Cardiac muscle cell (in vitro differentiated cells and primary cell): ENCODE data around the gene GRWD1. TPM values are rescaled to one million over a fixed set of nuclear protein-coding genes. Genes with fewer than 3 reads are reported as not detected.
"Not testable (repeated sequence)": the region's sequence is repeated elsewhere in the genome, so short reads cannot be mapped to it uniquely, and the experiment has no call there.

Experiments used
- DNase-seq, 2 donors: peaks; one replicate each; pipeline versions ENCODE4 v3.0.0 to v3.0.0-alpha.2; 2010 to 2017; ENCODE audit warnings: low read depth in 1 of 2, low spot score in 1 of 2
- H3K27ac ChIP-seq: fragments of 200-600 bp; sonication (generic); 2 replicates; pipeline ENCODE4 v1.5.1; 2016
- H3K27me3 ChIP-seq: fragments of 200-600 bp; sonication (generic); 2 replicates; pipeline ENCODE4 v1.6.0; 2016; ENCODE audit warnings: control low read depth
- H3K36me3 ChIP-seq: fragments of 200-600 bp; sonication (generic); 2 replicates; pipeline ENCODE4 v1.5.1; 2016; ENCODE audit warnings: control low read depth
- H3K4me1 ChIP-seq: fragments of 200-600 bp; sonication (generic); 2 replicates; pipeline ENCODE4 v1.8.1; 2017; ENCODE audit warnings: low read depth, mild to moderate bottlenecking, mixed run types
- H3K4me3 ChIP-seq: fragments of 200-600 bp; sonication (generic); 2 replicates; pipeline ENCODE4 v1.5.1; 2016; ENCODE audit warnings: mild to moderate bottlenecking
- H3K9me3 ChIP-seq: fragments of 200-600 bp; sonication (generic); 2 replicates; pipeline ENCODE4 v1.5.1; 2017; ENCODE audit warnings: low read depth, mild to moderate bottlenecking, control low read depth
- CTCF ChIP-seq: IDR thresholded peaks from 2 replicates; pipeline ENCODE4 v1.5.1; 2012; ENCODE audit warnings: low read depth, mild to moderate bottlenecking, low read length
- polyA plus RNA-seq: library from polyadenylated mRNA; unstranded; fragments of >200 nt; fragmentation: Nextera tagmentation; extraction: Ambion mirVana; gene quantifications from 2 replicates; pipeline ENCODE4 v1.2.1, GENCODE V29; 2016
- total RNA-seq: library from RNA; depleted of rRNA; stranded (reverse); fragments of >200 nt; gene quantifications from 2 replicates; pipeline ENCODE4 v1.2.3, GENCODE V29; 2016

GRWD1 gene
- total and polyA plus RNA-seq, 2 experiments from 2014 or later: 24.2 to 38.6 TPM

- TF ChIP-seq CTCF: no peak
- Histone ChIP-seq H3K36me3 (no peaks in the 10 kb centered on the region), H3K27ac (no peak overlapping the region), H3K4me3 (no peak overlapping the region), H3K4me1 (no peaks in the 10 kb centered on the region), H3K9me3 (no peaks in the 10 kb centered on the region), H3K27me3 (no peaks in the 10 kb centered on the region)
- no peak for DNase-seq
Observed at GRCh38 chr19:48484247-48484893, 38.6 kb downstream of the GRWD1 start.

GRCh38 chr19:48484931-48485612 lies 39.3 kb downstream of the GRWD1 start:
- H3K9me3 ChIP-seq: no peaks in the 10 kb centered on the region

GRCh38 chr19:48486706-48487105 lies 40.9 kb downstream of the GRWD1 start:
- not testable (repeated sequence) for H3K27ac ChIP-seq, H3K4me1 ChIP-seq, H3K4me3 ChIP-seq

More at GRCh38 chr19:48484931-48485612, 39.3 kb downstream of the GRWD1 start:
- Histone ChIP-seq H3K36me3 (no peaks in the 10 kb centered on the region), H3K4me3 (no peak overlapping the region), H3K27me3 (no peaks in the 10 kb centered on the region), H3K4me1 (no peaks in the 10 kb centered on the region), H3K27ac (no peak overlapping the region)
- DNase-seq: no peak
- TF ChIP-seq CTCF: no peak

GRCh38 chr19:48487544-48487943 lies 41.8 kb downstream of the GRWD1 start:
- TF ChIP-seq CTCF: no peak
- no peaks in the 10 kb centered on the region for H3K4me1 ChIP-seq
- DNase-seq: no peak
- no peak overlapping the region for H3K27ac ChIP-seq
- H3K9me3 ChIP-seq: no peaks in the 10 kb centered on the region
- no peaks in the 10 kb centered on the region for H3K27me3 ChIP-seq
- H3K36me3 ChIP-seq: no peaks in the 10 kb centered on the region
- no peak overlapping the region for H3K4me3 ChIP-seq

More at GRCh38 chr19:48486706-48487105, 40.9 kb downstream of the GRWD1 start:
- H3K9me3 ChIP-seq, H3K27me3 ChIP-seq, DNase-seq, H3K36me3 ChIP-seq: not testable (repeated sequence)

GRCh38 chr19:48487948-48488347 lies 42.2 kb downstream of the GRWD1 start:
- DNase-seq: peak in 1 of 2 donors; percentile 48
- no peaks in the 10 kb centered on the region for H3K4me1 ChIP-seq
- no peak overlapping the region for H3K27ac ChIP-seq
- H3K9me3 ChIP-seq: no peaks in the 10 kb centered on the region
- no peak for TF ChIP-seq CTCF
- H3K27me3 ChIP-seq: no peaks in the 10 kb centered on the region
- H3K36me3 ChIP-seq: no peaks in the 10 kb centered on the region
- no peak overlapping the region for H3K4me3 ChIP-seq

- not testable (repeated sequence) for H3K36me3 ChIP-seq, H3K4me3 ChIP-seq, DNase-seq, H3K4me1 ChIP-seq, H3K27ac ChIP-seq, H3K27me3 ChIP-seq, H3K9me3 ChIP-seq
Observed at GRCh38 chr19:48488478-48488877, 42.7 kb downstream of the GRWD1 start.
